ENCODE measurements around the gene TTC7B.
"Not testable (repeated sequence)": the region's sequence is repeated elsewhere in the genome, so short reads cannot be mapped to it uniquely, and the experiment has no call there.

TTC7B gene, protein sequence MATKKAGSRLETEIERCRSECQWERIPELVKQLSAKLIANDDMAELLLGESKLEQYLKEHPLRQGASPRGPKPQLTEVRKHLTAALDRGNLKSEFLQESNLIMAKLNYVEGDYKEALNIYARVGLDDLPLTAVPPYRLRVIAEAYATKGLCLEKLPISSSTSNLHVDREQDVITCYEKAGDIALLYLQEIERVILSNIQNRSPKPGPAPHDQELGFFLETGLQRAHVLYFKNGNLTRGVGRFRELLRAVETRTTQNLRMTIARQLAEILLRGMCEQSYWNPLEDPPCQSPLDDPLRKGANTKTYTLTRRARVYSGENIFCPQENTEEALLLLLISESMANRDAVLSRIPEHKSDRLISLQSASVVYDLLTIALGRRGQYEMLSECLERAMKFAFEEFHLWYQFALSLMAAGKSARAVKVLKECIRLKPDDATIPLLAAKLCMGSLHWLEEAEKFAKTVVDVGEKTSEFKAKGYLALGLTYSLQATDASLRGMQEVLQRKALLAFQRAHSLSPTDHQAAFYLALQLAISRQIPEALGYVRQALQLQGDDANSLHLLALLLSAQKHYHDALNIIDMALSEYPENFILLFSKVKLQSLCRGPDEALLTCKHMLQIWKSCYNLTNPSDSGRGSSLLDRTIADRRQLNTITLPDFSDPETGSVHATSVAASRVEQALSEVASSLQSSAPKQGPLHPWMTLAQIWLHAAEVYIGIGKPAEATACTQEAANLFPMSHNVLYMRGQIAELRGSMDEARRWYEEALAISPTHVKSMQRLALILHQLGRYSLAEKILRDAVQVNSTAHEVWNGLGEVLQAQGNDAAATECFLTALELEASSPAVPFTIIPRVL

GRCh38 chr14:90815822-90816662 lies at the start of gene TTC7B:
Gene TTC7B (minus strand): TSS chr14:90816430. CDS start chr14:90816295, 135 bp downstream.
- DNase-seq: peak; percentile 74

GRCh38 chr14:90864741-90865140 lies 48.5 kb upstream of the TTC7B start:
- no peak for DNase-seq

DNA sequence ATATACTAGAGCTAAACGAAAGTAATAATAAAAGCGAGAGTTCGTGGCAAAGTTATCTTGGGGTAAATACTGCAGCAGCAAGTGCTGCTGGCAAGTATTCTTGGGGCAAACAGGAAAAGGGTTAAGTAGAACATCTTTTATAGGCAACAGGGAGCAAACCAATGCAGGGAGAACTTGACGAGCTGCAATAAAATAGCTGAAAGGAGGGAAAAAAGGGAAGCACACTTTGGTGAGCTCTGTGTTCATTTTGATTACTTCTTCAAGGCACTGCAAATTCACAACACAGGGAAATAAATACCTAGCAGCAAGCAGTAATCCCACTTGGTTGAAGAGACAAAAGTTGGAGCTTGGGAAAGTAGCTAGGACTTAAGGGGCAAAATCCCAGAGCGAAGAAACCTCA lies 42.3 kb upstream of the TTC7B start:
- no peak for DNase-seq

- no peak for DNase-seq
Observed at GRCh38 chr14:90857866-90858265, 41.6 kb upstream of the TTC7B start.

DNA sequence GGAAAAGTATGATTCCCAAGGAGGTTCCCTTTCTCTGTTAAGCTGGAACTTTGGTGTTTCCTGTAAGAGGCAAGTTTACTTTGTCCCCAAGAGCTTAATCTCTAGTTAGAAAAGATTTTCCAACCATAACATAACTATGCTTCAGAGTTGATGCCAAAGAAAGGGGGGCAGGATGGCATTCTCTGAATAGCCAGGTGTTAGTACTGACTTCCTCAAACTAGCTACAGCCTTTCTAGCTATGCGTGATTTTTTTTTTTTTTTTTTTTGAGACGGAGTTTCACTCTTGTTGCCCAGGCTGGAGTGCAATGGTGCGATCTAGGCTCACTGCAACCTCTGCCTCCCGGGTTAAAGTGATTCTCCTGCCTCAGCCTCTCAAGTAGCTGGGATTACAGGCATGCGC lies 39.9 kb upstream of the TTC7B start:
- DNase-seq: not testable (repeated sequence)

DNA sequence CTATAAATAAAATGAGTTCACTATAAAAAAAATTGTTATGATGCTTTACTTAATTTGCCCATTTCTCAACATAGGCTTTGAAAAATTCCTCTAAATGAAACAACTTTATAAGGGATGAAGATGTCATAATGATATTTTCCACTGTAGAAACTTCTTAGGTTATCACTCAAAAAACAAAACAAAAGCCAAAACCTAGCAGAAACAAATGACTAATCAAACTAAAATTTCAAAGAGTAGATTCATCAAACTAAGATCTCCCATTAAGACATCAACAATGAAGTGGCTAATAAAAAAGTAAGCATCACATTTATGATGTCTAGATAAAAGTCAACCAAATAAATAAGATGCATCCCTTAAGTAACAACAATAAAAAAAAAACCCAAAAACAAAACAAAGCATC lies 36.9 kb upstream of the TTC7B start:
- DNase-seq: no peak

DNA sequence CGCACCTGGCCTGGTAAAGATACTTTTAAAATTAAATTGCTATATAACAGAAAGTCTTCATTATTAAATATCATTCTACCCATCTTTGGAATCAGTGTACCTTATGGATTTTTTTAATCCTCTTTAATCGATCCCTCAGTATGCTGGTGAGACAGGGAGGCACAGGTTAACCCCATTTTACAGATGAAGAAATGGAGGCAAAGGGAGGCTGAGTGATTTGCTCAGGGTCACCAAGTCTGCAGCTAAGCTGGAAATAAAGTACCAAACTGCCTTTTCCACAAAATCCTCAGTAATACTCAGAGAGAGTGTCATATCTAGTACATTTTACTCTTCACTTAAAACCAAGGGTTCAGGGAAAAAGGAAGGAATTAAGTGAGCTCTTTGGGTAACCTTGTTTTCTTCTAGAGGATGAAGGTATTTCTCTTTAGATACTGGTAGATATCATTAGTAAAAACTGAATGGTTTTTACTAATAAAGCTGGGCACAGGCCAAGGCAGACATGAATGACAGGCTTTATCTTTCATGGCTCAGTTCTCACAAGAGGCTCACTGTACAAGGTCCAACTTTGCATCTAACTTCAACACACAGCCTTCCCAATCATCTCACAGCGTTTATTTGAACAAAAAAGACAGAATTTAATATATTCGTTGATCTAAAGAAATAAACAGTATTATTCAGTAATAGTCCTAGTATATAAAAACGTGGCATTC lies 35.3 kb upstream of the TTC7B start:
- no peak for DNase-seq

- DNase-seq: peak; percentile 76
Observed at GRCh38 chr14:90850487-90850886, 34.3 kb upstream of the TTC7B start.

DNA sequence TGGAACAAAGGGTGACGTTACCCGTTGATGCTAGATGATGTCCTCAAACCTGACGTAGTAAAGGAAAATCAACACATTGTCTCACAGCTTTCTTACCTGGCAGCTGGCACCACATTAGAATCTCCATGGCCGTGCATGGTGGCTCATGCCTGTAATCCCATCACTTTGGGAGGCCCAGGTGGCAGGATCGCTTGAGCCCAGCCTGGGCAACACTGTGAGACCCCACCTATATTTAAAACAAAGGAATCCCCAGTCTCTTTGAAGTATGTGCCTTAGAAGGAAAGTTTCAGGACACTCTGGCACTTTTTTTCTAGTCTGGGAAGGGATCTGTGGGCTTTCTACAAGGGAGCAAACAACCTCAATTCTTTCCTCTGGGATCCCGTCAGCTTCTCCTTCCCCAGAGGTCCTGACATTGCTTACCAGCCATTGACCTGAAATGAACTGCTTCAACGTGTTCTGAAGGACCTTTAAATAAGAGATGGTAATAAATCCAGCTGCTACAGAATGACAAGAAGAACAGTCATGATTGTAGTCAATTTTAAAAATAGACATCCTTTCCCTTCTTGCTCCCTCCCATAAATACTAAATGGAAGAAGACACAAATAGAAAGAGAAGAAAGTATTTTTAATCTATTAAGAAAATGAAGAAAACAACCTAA lies 33.7 kb upstream of the TTC7B start:
- DNase-seq: no peak

DNA sequence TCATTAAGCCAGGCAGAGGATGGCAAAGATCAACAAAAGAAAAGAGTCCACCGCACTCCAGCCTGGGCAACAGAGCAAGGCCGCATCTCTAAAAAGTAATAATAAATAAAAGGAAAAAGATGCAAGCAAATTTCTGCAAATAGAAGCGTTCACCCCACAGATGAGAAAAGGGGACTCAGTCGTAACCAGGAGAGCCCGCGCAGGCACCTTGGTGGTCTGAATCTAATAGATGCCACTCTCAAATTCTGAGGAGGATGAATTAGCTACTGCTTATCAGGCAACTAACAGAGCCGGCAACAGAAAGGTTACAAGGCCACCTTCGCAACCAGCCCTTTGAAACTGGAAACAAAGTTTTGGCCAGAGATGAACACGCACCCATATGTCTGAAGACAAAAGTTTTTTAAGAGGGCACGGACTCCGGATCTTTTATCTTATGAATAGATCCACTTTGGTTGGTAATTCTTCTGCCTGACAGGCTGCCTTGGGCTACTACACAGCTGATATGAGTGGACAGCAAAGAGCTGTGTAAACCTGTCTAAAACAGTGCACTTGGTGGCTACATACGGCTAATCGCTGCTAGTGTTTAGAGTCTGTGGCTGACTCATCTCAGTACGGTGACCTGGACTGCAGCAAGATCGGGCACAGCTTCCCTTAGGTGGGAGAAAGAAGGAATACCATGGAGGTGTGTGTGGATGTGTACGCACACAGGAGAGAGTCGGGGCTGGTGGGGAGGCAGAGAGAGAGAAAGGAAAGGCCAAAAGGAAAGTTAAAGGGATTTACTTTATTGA lies 32.9 kb upstream of the TTC7B start:
- peak; percentile 84 for DNase-seq

GRCh38 chr14:90846511-90846910 lies 30.3 kb upstream of the TTC7B start:
- DNase-seq: no peak

DNA sequence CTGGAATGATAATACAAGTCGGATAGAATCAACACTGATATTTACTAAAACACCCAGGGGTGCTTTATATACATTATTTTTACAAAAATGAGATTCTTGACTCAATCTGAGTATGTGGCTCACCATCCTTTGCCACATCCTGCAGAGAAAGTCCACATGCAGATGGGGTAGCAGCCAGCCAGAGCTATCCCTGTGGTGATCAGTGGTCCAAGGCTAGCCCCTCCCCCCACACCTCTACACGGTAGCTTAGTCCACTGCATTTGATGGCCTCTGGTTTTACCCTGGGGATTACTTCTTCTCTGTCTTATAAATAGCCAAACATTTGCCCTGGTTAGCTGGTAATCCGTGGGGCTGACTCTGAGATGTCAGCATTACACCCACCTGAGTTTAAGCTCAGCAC lies 28.1 kb upstream of the TTC7B start:
- no peak for DNase-seq

DNA sequence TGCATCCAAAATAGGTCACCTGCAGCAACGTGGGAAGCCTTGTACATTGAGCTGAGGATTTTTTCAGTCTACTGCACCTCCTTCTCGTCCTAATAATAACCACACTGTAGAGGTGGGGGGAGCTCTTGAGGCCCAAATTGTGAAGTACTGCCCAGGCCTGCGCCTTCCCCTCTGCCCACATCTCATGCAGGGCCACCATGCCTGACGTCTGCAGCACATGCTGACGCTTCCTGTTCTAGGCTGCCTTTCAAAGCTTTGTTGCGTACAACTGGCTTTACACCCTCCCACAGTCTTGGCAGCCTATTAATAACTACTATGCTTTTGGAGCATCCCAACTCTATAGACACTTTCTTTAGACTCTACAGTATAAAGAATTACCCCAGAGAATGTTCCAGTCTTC lies 26.5 kb upstream of the TTC7B start:
- DNase-seq: no peak

DNA sequence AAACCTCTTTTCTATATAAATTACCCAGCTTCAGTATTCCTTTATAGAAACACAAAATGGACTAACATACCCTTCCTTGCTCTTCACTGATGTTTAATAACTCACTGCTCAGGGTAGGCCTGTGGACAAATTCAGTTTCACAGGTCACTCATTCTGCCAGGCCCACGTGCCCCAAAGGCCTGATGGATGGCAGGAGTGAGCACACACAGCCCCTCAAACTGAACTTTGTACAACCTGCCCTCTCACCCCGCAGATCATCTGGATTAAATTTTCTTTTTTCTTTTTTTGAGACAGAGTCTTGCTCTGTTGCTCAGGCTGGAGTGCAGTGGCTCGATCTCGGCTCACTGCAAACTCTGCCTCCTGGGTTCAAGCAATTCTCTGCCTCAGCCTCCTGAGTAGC lies 24.4 kb upstream of the TTC7B start:
- not testable (repeated sequence) for DNase-seq

GRCh38 chr14:90839889-90840266 lies 23.6 kb upstream of the TTC7B start:
- DNase-seq: no peak

GRCh38 chr14:90839024-90839888 lies 23.0 kb upstream of the TTC7B start:
- no peak for DNase-seq

DNA sequence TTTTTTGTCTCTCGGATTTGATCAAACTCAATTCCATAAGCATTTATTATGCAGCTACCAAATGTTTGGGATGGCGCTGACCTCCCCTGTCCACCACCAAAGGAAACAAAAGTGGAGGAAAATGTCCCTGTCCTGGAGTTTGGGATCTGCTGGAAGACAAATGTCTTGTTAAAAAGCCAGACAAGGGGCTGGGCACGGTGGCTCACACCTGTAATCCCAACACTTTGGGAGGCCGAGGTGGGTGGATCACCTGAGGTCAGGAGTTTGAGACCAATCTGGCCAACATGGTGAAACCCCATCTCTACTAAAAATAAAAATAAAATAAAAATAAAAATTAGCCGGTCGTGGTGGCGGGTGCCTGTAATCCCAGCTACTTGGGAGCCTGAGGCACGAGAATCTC lies 22.3 kb upstream of the TTC7B start:
- not testable (repeated sequence) for DNase-seq

GRCh38 chr14:90837355-90837754 lies 21.1 kb upstream of the TTC7B start:
- no peak for DNase-seq

- DNase-seq: peak; percentile 26
Observed at GRCh38 chr14:90836692-90837063, 20.4 kb upstream of the TTC7B start.

GRCh38 chr14:90831821-90832220 lies 15.6 kb upstream of the TTC7B start:
- no peak for DNase-seq
